NCI-H748 treated with DMSO at 0.1 percent for 48 hours (cell line): ENCODE data around the gene FAM53A.
"Not testable (repeated sequence)": the region's sequence is repeated elsewhere in the genome, so short reads cannot be mapped to it uniquely, and the experiment has no call there.

Experiments
- DNase-seq: peaks from one replicate; lab custom pipeline; 2025; lab: John Stamatoyannopoulos, UW

The FAM53A gene

GRCh38 chr4:1659104-1660043, 24.7 kb downstream of the FAM53A start:
- no peak for DNase-seq

DNA sequence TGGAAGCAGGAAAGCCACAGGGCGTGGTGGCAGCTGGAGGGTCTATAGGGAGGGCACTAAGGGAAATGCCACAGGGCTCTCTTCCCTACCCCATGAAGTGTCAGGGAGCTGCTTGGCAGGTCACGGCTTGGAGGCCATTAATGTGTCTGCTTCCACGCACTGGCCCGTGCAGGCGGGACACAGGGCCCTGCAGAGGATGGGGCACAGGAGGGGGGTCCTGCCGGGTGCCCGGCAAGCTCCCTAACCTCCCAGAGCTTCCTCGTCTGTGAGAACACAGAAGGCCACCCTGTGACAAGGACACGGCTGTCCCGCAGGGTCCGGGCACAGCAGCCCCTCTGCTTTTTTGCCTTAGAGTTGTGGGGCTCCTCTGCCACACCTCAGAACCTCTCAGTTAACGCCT, 25.5 kb downstream of the FAM53A start:
- no peak for DNase-seq

DNA sequence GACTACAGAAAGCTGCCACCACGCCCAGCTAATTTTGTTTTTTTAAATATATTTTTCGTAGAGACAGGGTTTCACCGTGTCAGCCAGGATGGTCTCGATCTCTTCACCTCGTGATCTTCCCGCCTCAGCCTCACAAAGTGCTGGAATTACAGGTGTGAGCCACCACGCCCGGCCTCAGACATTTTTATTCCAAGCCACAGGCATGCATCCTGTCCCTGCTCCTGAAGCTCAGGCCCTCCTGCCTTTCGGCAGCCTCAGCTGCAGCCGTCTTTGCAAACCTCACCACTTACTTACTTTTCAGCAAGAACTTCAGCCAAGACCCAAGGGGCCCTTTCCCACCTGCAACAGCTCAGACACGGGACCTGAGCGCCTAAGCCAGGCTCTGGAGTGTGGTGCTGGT, 26.0 kb downstream of the FAM53A start:
- DNase-seq: no peak

GRCh38 chr4:1656986-1657385, 27.1 kb downstream of the FAM53A start:
- DNase-seq: no peak

- no peak for DNase-seq
These were observed 28.0 kb downstream of the FAM53A start for GRCh38 chr4:1656132-1656531.

DNA sequence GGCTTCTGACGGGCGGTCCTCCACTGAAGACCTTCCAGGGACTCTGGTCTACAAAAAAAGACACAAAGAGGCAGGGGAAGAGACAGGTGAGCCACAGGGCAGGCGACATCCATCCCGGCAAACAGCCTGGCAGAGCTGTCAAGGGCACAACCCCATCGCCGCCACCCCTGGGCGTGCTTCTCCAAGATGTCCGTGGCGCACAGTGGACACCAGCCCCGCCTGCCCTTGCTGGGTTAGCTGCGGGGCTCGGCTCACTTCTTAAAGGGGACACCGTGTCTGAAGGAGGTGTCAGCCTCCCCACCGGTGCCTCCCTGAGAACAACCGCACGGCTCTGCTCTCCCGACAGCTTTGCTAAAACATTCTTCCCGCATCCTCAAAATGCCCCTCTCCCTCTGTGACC, 28.4 kb downstream of the FAM53A start:
- DNase-seq: no peak

DNA sequence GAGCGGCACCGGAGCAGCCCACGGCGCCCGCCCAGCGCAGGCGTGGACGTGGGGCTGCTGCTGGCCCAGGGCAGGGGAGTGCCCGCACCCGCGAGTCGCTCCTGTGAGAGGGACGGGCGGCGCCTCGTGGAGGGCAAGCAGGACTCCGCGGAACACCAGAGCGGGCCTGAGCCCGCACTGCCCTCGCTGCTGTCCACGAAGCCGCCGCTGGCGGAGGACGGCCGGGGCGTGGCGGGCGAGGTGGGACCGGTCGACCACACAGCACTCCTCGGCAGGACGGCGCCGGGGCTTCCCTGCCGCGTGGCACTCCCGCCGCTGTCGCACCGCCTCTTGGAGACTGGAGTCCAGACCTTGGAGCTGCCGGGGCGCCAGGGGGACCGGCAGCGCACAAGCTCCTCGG, 29.0 kb downstream of the FAM53A start:
- no peak for DNase-seq

- DNase-seq: no peak
These were observed 29.7 kb downstream of the FAM53A start for GRCh38 chr4:1654216-1654955.

GRCh38 chr4:1653776-1654175, 30.3 kb downstream of the FAM53A start:
- DNase-seq: no peak

- no peak for DNase-seq
These were observed 32.0 kb downstream of the FAM53A start for GRCh38 chr4:1652088-1652487.

- no peak for DNase-seq
These were observed 32.5 kb downstream of the FAM53A start for GRCh38 chr4:1651609-1652008.

DNA sequence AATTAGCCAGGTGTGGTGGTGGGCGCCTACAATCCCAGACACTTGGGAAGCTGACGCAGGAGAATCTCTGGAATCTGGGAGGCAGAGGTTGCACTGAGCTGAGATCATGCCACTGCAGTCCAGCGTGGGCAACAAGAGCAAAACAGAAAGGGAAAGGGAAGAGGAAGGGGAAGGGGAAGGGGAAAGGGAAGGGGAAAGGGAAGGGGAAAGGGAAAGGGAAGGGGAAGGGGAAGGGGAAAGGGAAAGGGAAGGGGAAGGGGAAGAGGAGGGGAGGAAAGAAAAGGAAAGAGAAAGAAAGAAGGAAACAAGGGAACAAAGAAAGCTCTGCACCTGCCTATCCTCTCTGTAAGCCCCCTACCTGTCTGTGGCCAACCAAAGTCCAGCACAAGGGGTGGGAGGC, 35.2 kb downstream of the FAM53A start:
- no peak for DNase-seq

- DNase-seq: no peak
These were observed 36.7 kb downstream of the FAM53A start for GRCh38 chr4:1647432-1647831.

GRCh38 chr4:1646690-1647089, 37.4 kb downstream of the FAM53A start:
- no peak for DNase-seq

GRCh38 chr4:1644891-1645657, 39.0 kb downstream of the FAM53A start:
- DNase-seq: no peak

DNA sequence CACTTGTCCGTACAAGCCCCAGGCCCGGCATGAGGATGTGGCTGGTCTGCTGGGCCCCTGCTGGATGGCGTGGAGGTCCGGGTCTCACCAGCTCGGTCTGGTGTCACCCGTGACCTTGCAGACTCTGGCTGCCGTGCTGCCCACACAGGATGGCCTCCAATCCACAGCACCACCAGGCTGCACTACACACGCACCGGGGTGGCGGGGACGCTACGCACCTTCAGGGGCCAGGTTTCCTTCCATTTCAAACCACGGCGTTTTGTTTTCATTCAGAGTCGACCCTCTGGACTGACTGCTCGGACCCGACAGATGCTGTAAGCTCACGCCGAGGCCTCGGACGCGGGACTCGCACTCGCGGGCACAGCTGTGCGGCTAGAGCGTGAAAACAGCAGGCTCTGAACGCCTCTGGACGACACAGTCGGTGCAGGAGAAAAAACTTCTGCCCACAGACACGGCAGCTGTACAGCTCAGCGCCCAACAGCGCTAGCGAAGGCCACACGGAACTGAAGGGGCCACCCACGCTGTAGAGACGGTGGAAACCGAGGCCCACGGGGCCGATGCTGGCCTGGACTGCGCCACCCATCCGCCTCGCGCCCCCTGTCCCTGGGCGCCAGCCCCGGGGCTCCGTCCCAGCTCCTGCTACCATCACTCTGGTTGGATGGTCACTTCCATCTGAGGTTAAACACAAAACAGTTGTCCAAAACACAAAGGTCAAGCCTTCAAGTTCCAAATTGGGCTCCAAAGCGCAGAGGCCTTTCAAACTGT, 40.0 kb downstream of the FAM53A start:
- DNase-seq: no peak

- DNase-seq: no peak
These were observed 41.7 kb downstream of the FAM53A start for GRCh38 chr4:1642196-1642951.

DNA sequence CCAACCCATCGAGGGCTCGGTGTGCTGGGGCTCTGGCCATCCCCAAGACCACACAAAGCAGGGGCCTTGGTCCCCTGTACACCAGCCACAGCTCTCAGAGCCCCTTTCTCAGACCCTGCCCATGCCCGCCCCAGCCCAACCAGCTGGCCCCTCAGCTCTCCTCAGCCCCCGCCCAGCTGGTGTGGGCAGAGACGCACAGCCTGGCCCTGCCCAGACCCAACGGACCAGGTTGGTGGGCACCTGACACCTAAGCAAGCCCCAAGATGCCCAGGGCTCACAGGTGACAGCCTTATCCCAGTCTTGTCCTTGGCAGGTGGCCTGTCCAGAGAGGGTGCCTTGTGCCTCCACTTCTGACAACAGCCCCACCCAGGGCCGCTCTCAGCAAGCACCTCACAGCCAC, 42.4 kb downstream of the FAM53A start:
- no peak for DNase-seq

GRCh38 chr4:1640716-1641503, 43.2 kb downstream of the FAM53A start:
- not testable (repeated sequence) for DNase-seq

GRCh38 chr4:1640190-1640589, 43.9 kb downstream of the FAM53A start:
- DNase-seq: no peak
